ENCODE data around the gene ARHGAP24. TPM values are rescaled to one million over a fixed set of nuclear protein-coding genes. Genes with fewer than 3 reads are reported as not detected.

ARHGAP24 gene
- total RNA-seq, 1 experiment from 2014 or later: 17.4 TPM

DNA sequence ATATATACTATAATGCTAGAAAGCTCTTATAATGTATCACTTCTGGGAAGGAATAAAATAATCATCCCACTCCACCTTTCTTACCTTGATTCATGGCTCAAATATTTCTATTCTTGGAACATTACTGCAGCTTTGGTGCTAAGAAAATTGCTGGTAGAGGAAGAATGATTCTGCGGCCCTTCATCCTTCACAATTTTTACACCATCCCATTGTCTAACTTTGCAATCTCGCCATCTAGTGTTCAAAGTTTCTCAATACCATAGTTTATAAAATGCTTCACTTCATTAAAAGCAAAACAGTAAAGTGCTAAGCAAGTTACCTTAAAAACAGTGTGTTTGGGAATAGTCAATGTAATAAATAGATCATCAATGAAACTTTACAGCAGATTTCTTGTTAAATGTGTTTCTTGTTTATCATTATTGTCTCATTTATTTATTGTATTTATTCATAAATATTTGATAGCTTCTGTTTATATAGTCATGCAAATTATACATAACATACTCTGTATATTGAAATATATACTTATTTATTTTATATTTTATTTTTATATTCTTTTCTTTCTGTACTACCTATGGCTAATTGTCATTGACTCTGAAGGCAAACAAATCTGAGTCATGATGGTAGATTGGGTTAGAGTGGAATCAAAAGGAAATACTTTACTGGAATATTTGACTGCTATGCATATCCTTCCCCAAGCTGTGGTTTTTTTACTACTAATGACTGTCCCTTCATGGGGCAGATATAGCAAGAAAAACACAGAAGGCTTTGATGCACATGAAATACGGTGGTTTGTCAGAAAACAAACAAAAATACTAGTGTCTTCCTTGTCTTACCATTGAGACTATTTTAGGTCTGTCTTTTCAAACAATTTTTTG, 494.2 kb downstream of the ARHGAP24 start:
- no peak for ATAC-seq

DNA sequence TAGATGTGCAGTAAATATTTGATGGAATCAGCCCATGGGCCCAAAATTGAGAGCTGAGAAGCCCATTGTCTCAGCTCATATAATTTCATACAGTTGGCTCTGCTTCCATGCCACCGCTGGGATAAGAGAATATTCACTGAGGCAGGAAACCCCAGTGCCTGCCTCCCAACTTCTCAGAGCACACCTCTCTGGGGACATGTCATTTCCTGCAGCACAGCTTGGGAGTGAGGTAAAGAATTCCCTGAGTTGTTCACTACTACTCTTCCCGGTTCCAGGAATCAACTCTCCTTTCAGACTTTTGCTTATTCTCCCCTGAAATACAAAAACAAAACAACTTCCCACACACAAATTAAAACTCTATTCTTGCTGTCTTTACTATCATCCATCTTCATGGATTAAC, 495.6 kb downstream of the ARHGAP24 start:
- no TSS peak for BruUV-seq (replicated peaks)
- TF ChIP-seq POLR2AphosphoS5 (IDR thresholded peaks at IDR 0.05; ENCODE audit: low read depth, low read length) (no peak), SIN3A (IDR thresholded peaks at IDR 0.05; ENCODE audit: borderline replicate concordance, insufficient read depth, low read depth, low read length) (no peak)
- TF ChIP-seq, protein P1, sequence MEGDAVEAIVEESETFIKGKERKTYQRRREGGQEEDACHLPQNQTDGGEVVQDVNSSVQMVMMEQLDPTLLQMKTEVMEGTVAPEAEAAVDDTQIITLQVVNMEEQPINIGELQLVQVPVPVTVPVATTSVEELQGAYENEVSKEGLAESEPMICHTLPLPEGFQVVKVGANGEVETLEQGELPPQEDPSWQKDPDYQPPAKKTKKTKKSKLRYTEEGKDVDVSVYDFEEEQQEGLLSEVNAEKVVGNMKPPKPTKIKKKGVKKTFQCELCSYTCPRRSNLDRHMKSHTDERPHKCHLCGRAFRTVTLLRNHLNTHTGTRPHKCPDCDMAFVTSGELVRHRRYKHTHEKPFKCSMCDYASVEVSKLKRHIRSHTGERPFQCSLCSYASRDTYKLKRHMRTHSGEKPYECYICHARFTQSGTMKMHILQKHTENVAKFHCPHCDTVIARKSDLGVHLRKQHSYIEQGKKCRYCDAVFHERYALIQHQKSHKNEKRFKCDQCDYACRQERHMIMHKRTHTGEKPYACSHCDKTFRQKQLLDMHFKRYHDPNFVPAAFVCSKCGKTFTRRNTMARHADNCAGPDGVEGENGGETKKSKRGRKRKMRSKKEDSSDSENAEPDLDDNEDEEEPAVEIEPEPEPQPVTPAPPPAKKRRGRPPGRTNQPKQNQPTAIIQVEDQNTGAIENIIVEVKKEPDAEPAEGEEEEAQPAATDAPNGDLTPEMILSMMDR (IDR thresholded peaks at IDR 0.05): no peak
- in situ Hi-C loops (cut with HindIII; ENCODE audit: low pct_unique_long_range_greater_than_20kb, low sequenced_read_pairs) (no loop called here), intact Hi-C loops (cut with micrococcal nuclease; ENCODE audit: unreplicated experiment) (no loop called here)
- ChIA-PET CTCF (no interaction called here), POLR2A (no interaction called here)
- Histone ChIP-seq H3K4me1 (ENCODE audit: control insufficient read depth, insufficient read depth, low read length) (no peaks in the 10 kb centered on the region; the same call in 1 of the 2 replicates), H3K36me3 (ENCODE audit: control insufficient read depth, insufficient read depth, low read length) (no peaks in the 10 kb centered on the region), H3K9me3 (ENCODE audit: control insufficient read depth, insufficient read depth, low read depth, low read length) (no peaks in the 10 kb centered on the region), H3K27me3 (ENCODE audit: control insufficient read depth, insufficient read depth, low read length) (no peaks in the 10 kb centered on the region), H3K27ac (ENCODE audit: low read length) (no peak overlapping the region), H3K4me3 (ENCODE audit: low read depth in 2 of 2, low read length in 2 of 2) (no peak overlapping the region)
- DNase-seq (ENCODE audit: low read depth, low spot score) (no peak), ATAC-seq (no peak)

More for the DNA sequence above, 494.2 kb downstream of the ARHGAP24 start:
- intact Hi-C loops (cut with micrococcal nuclease; ENCODE audit: unreplicated experiment) (loop anchor here (2.0 to 10.0 kb wide), 3 partner anchors 142 to 884 kb away; no protein-coding TSS in a partner anchor), in situ Hi-C loops (cut with HindIII; ENCODE audit: low pct_unique_long_range_greater_than_20kb, low sequenced_read_pairs) (no loop called here)
- DNase-seq (ENCODE audit: low read depth, low spot score): no peak
- Histone ChIP-seq H3K27me3 (ENCODE audit: control insufficient read depth, insufficient read depth, low read length) (no peaks in the 10 kb centered on the region), H3K27ac (ENCODE audit: low read length) (no peak overlapping the region), H3K4me1 (ENCODE audit: control insufficient read depth, insufficient read depth, low read length) (no peaks in the 10 kb centered on the region; the same call in 1 of the 2 replicates), H3K9me3 (ENCODE audit: control insufficient read depth, insufficient read depth, low read depth, low read length) (no peaks in the 10 kb centered on the region), H3K4me3 (ENCODE audit: low read depth in 2 of 2, low read length in 2 of 2) (no peak overlapping the region), H3K36me3 (ENCODE audit: control insufficient read depth, insufficient read depth, low read length) (no peaks in the 10 kb centered on the region)
- ChIA-PET CTCF (interaction anchor here (1.7 kb wide), 1 partner anchor 172 kb away, joined by 8 read pairs; no protein-coding TSS in a partner anchor), POLR2A (interaction anchor here (0.7 kb wide), 1 partner anchor 426 kb away, joined by 3 read pairs; no protein-coding TSS in a partner anchor)
- TF ChIP-seq, protein P1 (IDR thresholded peaks at IDR 0.05): peak; percentile 47; the same call in 1 of the 2 replicates
- no peak for TF ChIP-seq POLR2AphosphoS5 (IDR thresholded peaks at IDR 0.05; ENCODE audit: low read depth, low read length)
- no peak for TF ChIP-seq TCF7L2 (IDR thresholded peaks at IDR 0.05; ENCODE audit: low read depth, low read length)
- no peak for TF ChIP-seq SIN3A (IDR thresholded peaks at IDR 0.05; ENCODE audit: borderline replicate concordance, insufficient read depth, low read depth, low read length)
- TF ChIP-seq, protein P2, sequence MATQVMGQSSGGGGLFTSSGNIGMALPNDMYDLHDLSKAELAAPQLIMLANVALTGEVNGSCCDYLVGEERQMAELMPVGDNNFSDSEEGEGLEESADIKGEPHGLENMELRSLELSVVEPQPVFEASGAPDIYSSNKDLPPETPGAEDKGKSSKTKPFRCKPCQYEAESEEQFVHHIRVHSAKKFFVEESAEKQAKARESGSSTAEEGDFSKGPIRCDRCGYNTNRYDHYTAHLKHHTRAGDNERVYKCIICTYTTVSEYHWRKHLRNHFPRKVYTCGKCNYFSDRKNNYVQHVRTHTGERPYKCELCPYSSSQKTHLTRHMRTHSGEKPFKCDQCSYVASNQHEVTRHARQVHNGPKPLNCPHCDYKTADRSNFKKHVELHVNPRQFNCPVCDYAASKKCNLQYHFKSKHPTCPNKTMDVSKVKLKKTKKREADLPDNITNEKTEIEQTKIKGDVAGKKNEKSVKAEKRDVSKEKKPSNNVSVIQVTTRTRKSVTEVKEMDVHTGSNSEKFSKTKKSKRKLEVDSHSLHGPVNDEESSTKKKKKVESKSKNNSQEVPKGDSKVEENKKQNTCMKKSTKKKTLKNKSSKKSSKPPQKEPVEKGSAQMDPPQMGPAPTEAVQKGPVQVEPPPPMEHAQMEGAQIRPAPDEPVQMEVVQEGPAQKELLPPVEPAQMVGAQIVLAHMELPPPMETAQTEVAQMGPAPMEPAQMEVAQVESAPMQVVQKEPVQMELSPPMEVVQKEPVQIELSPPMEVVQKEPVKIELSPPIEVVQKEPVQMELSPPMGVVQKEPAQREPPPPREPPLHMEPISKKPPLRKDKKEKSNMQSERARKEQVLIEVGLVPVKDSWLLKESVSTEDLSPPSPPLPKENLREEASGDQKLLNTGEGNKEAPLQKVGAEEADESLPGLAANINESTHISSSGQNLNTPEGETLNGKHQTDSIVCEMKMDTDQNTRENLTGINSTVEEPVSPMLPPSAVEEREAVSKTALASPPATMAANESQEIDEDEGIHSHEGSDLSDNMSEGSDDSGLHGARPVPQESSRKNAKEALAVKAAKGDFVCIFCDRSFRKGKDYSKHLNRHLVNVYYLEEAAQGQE (IDR thresholded peaks at IDR 0.05; ENCODE audit: insufficient read depth in 1 of 2, low read depth in 2 of 2, low read length in 1 of 2): no peak
- no TSS peak for BruUV-seq (replicated peaks)
